ENCODE results near the gene ACTG2.
"Not testable (repeated sequence)": the region's sequence is repeated elsewhere in the genome, so short reads cannot be mapped to it uniquely, and the experiment has no call there.

The ACTG2 gene

DNA sequence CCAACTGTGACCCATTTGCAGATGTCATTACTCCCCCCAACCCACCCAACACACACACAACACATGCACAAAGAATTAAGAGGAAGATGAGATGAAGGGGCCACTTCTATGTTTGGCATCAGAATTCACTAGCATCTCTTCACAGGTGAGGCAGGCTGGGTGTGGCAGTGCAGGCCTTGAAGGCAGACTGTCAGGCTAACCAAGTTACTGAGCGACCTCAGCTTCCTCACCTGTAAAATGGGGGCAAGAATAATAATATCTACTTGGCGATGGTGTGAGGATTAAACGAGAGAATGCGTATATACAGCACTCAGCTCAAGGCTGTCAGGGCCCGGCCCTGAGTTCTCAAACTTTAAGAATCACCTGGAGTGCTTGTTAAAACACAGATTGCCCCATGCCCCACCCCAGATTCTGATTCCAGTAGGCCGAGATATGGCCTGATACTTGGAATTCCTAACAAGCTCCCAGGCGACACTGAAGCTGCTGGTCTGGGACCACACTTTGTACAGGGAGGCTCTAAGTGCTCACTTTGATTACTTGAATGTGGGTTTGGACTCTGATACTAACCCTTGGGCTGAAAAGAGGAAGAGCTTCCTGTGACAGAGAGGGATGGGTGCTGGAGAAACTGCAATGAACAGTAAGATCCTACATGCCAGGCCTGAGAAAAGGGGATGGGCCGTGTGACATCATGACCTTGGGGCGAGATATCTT, 1.1 kb downstream of the ACTG2 start:
- no peak for DNase-seq

DNA sequence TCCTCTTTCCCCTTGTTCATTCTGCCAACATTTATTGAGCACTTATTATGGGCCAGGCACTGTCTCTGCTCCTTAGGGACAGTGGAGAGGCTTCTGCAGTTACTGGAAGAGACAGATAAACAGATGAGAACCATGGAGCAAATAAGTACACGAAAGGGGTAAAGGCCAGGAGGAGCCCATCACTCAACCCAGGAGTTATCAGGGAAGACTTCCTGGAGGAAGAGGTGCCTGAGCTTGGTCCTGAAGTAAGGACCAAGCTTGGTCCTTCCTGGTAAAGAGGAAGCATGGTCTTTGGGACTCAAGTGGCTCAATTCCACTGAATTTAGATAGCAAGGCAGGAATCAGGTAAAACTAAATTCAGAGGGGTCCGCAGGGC, 1.7 kb downstream of the ACTG2 start:
- DNase-seq = no peak

DNA sequence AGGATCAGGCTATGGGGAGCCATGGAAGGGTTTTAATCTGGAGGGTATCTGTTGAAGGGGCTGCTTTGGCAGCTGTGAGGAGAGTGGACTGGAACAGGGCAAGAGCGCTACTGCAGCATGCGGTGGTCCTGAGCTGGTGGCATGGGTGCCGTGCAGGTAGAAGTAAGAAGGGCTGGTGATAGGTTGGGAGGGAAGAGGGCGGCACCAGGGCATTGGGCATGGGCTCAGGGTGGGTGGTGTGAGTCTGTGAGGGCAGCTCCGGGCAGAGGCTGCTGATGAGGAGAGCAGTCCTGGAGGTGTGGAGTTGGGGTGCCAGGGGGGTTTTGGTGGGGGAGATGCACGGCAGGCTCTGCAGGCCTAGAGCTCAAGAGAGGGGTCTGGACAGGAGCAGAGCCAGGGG, 2.1 kb downstream of the ACTG2 start:
- no peak for DNase-seq

DNA sequence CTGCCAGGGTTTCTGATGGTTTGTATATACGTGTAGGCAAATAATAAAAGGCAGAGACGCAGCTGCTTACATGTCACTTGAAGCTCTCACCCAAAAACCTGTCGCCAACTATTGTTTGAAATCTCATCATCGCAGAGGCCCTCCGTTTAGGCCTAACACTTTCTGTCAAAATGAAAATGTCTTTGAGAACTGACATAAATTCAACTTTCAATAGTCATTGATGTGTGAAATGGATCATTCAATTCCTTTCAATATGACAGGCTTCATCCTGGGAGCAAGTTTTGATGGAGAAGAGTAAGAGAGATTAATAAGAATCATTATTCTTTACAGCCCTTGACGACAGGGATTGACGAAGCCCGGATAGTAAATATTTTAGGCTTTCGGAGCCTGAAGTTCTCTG, 2.7 kb downstream of the ACTG2 start:
- DNase-seq = no peak

DNA sequence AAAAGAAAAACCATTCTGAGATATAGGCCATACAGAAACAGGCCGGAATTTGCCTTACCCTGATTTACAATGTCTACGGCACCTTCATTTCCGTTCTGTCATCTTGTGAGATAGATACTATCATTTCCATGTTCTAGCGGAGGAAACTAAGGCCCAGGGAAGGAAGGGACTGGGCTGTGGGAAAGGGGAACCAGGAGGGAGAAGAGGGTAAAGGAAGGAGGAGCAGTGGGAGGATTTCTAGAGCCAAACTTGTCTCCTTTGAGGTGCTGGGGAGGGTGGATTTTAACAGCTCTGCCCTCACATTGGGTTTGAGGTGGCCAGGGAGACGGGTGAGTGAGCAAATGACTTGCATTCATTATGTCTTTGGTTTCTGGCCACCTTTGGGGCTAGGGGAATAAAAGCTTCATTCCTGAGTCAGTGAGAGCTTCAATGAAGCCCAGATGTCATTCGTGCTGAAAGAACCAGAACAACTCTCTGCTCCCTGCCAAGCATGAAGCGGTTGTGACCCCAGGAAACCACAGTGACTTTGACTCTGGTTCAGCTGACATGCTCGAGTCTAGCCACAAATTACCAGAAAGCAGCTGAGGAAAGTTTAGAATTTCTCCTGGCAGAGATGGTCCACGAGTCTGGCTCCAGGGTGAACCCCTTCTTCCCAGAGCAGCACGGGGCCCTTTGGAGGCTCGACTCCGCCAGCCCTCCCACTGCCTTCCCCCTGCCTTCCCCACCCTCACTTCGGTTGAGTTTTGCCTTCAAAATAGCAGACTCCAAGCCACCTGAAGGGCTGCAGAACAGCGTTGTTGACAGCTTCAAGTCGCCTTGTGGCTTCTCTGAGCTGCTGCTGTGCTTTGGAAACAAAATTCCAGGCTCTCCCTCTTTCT, 3.8 kb downstream of the ACTG2 start:
- DNase-seq = no peak

DNA sequence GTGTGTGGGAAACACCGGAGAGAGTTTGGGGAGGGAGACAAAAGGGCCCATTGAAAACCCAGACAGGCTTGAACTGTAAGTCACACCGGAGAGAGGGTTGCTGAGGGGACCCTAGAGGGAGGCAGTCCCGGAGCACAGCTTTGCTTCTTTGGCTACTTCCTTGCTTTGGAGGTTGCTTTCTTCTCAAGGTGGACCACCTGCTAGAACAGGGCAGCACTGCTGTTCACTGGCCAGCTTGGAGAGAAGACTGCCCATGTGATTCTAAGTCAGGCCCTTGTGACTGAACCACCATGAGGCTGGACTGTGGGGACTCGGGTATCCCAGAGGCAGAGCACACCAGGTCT, 4.4 kb downstream of the ACTG2 start:
- DNase-seq = no peak

DNA sequence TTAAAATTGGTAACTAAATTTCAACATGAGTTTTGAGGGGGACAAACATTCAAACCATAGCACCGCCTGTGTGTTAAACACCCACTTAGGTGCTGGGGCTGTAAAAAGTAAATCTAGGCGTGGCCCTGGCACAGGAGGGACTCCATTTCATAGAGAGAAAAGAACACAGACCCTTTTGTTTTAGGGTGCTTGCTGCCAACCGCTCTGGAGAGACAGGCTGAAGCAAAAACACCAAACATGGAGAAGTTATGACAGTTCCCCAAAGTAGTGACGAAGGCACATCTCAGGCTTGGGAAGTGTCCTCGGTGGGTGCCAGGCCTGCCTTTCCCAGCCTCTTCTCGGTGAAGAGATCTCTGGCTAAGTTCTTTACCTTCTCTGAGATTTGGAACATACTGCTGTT, 5.1 kb downstream of the ACTG2 start:
- no peak for DNase-seq

DNA sequence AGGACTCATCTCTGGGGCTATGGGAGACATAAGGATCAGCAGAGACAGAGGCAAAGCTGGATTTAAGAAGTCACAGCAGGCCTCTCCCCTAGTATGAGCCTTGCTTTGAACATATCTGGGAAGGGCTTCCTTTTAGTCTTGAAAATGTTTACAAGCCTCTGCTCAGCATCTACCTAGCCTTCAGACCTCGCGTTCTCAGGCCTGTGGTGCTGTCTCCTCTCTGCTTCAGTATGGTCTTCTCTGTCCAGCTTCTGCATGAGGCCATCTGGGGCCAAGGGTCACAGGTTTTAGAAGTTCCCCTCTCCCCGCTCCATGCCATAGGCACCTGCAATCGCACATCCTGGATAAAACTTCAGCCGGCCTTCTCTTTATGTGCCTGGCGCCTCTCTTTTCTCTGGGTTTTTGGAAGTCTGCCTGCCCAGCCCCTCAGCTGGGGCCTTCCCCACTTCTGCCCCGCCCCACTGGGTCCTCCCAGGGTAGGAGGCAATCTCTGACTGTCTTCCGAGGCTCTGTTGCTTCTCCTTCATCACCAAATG, 7.1 kb downstream of the ACTG2 start:
- no peak for DNase-seq

DNA sequence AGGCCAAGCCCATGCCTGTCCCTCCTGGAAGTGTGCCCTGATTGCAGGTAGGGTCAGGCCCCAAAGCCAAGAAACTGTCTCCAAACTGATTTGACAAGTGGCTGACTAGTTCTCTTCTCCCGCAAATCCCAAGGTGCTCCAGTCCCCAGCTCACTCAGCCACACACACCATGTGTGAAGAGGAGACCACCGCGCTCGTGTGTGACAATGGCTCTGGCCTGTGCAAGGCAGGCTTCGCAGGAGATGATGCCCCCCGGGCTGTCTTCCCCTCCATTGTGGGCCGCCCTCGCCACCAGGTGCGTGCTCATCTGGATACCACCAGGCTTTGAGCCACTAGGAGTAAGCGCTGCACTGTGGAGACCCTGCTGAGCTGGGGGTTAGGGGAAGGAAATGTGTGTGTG, 8.3 kb downstream of the ACTG2 start:
- DNase-seq = no peak

DNA sequence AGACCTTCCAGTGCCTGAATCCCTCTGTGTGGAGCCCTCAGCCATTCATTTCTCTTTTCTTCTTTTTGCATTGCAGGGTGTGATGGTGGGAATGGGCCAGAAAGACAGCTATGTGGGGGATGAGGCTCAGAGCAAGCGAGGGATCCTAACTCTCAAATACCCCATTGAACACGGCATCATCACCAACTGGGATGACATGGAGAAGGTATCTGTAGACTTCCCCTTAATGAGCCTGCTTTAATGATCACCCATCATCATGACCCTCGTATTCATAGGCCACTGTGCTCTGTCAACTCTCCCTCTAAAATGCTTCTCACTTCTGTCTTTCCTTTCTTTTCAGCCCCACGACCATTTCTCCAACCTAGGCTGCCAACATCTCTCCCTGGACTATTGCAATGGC, 9.5 kb downstream of the ACTG2 start:
- no peak for DNase-seq

DNA sequence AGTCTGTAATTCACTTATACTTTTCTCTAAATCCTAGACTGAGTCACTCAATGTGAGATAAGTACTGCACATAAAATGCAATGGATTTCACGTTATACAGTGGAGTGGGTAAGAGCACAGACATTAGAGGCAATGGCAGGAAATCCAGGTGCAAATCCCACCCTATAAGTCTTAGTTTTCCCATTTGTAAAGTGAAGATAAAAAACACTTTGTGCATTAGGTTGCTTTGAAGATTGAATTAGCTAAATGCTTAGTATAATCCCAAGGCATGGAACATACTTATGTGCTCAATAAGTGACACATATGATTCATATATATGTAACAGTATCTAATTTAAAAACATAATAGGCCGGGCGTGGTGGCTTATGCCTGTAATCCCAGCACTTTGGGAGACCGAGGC, 10.5 kb downstream of the ACTG2 start:
- DNase-seq = no peak

DNA sequence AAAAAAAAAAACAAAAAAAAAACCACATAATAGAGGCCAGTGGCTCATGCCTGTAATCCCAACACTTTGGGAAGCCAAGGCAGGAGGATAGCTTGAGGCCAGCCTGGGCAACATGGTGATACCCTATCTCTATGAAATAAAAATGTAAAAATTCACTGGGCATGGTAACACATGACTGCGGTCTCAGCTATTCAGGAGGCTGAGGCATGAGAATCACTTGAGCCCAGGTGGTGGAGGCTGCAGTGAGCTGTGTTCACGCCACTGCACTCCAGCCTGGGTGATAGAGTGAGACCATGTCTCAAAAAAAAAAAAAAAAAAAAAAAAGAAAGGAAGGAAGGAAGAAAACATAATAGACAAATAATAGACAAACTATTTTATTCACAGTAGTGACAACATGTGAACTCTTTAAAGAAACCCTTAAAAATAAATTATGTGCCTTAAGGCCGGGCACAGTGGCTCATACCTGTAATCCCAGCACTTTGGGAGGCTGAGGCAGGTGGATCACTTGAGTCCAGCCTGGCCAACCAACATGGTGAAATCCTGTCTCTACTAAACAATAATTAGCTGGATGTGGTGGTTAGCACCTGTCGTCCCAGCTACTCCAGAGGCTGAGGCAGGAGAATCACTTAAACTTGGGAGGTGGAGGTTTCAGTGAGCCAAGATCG, 11.3 kb downstream of the ACTG2 start:
- DNase-seq = not testable (repeated sequence)

DNA sequence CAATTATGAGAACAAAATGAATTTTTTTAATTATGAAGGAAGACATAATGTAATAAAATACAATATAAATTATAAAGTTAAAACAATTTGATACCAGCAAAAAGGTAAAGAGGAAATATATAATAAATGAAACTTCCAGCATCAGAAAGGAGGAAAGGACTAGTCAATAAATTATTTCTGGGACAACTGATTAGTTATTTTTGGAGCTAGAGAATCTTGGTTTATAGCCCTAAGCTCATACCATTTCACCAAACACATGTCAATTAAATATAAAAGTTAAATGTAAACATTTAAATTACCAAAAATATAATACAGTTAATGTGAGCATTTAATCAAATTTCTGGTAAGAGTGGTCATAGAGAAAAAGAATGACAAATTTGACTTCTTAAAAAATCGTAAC, 12.1 kb downstream of the ACTG2 start:
- no peak for DNase-seq

DNA sequence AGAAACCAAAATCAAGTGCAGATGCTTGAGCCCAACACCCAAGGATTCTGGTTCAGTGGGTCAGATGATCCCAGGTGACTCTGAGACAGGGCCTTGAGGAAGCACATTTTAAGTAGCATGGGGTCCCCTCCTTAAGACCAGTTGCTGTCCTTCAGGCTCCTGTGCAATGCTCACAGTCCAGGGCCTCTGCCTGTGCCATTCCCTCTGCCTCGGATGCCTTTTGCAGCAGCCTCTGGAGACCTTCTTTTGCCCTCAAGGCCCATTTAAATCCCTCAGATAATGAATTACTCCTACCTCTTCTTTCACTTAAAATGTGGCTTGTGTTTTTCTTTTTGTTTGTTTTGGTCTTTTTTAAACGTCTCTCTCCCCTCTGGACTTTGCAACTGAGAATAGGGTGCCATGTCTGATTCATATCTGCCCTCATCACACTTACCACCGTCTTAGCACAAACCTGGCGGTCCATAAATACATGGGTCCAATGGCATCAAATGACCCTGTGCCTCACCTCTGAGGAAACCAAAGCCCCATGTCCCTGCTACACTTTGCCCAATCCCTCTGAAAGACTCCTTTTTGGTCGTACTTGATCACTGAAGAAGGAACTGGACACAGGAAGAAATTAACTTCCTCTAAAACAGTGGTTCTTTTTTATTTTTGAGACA, 14.2 kb downstream of the ACTG2 start:
- no peak for DNase-seq

DNA sequence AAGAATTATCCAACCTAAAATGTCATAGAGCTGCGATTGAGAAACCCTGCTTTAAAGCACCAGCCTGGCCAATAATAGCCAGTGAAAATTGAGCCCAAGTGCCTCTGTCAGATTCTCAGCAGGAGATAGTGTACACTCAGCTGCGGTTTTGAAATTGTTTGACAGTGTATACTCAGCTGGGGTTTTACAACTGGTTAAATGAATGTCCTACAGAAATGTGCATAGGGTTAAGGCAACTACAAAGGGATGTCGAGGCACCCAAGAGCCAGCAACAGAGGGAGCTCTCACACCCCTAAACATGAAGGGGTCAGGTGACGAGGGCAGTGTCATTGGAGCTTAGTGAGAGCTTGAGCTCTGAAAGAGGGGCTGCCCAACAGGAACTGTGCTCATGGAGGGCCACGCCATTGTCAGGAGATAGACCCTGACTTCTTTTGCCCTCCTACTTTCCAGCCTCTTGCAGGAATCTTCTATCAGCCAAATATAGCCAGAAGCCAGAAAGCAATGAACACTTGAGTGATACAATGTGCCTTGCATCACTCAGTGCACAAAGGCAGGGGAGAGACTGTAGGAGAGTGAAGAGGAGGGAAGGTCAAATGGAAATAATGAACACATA, 15.1 kb downstream of the ACTG2 start:
- DNase-seq = peak; percentile 77

DNA sequence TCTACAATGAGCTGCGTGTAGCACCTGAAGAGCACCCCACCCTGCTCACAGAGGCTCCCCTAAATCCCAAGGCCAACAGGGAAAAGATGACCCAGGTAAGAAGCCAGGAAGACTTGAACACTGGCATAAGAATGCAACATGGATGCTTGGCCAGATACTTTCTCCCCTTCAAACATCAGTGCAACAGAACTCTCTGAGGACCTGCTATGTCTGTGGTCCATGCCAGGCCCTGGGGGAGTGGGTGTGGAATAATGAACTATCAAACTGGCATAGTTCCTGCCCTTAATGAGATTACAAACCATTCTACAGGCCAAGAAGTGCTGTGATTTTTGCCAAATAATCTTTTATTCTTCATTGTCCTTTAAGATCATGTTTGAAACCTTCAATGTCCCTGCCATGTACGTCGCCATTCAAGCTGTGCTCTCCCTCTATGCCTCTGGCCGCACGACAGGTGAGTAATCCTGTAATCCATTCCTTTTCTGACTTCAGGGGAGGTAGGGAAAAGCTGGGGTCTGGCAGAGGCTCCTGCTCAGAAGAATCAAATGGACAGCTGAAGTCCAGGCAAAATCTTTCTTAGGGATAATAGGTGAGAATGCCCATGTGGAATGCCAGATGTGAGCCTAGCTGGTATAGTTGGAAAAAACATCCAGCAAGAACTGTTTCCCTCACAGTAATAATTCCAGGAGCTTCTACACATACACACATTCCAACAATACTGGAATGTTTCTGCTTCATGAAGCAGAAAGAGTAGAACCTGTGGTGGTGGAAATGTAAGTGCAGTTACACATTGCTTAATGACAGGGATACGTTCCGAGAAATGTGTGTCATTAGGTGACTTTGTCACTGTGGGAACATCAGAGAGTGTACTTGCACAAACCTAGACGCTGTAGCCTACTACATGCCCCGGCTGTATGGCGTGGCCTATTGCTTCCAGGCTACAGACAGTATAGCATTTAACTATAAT, 16.2 kb downstream of the ACTG2 start:
- no peak for DNase-seq

DNA sequence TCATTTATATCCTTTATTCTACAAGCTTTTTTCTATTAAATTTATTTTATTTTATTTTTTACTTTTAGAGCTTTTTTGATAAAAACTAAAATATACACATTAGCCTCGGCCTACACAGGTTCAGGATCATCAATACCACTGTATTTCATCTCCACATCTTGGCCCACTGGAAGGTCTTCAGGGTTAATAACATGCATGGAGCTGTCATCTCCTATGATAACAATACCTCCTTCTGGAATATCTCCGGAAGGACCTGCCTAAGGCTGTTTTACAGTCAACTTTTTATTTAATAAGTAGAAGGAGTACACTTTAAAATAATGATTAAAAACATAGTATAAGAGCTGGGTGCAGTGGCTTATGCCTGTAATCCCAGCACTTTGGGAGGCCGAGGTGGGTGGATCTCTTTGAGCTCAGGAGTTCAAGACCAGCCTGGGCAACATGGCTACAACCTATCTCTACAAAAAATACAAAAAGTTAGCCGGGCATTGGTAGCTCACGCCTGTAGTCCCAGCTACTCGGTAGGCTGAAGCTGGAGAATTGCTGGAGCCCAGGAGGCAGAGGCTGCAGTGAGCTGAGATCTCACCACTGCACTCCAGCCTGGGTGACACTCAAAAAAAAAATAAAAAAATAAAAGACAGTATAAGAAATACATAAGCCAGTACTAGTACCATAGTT, 18.2 kb downstream of the ACTG2 start:
- no peak for DNase-seq

DNA sequence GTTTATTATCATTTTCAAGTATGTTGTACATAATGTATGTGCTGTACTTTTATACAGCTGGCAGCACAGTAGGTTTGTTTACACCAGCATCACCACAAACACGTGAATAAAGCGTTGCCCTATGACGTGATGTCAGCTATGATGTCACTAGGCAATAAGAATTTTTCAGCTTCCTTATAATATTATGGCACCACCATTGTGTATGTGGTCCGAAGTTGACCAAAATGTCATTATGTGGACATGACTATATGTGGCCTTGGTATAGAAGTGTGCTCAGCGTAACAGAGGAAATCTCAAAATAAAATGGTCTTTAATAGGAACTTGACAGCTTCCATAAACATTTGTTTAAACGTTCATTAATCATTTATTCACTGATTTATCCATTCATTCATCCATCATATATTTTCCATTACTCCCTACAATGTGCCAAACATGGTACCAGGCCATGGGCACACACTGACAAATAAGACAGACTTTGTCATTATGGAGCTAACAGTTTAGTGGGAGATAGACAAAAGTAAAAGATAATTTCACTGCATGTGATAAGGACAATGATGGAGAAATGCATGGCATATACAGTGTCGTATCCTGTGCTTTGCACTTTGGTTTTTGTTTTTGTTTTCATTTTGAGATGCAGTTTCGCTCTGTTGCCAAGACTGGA, 18.9 kb downstream of the ACTG2 start:
- no peak for DNase-seq

DNA sequence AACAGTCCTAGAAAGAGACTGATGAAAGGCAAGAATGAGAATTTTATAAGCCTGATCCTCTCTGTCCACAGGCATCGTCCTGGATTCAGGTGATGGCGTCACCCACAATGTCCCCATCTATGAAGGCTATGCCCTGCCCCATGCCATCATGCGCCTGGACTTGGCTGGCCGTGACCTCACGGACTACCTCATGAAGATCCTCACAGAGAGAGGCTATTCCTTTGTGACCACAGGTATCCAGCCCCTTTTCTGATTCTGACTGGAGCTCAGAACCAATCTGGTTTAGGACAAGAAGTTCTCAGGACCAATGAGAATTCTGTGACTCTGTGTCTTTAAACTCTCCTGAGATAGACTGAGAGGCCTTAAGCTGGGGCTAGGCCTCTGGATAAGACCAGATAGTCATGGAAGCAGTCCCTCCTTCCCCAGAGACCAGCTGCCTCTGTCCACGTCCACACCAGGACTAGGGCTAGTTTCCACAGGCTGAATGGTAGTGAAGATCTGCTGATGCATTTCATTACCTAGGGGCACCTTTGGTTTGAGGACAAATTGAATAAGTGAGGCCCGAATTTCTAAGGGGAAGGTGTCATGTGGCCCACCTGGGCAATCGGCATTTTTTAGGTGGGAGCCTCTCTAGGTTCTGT, 20.7 kb downstream of the ACTG2 start:
- no peak for DNase-seq

DNA sequence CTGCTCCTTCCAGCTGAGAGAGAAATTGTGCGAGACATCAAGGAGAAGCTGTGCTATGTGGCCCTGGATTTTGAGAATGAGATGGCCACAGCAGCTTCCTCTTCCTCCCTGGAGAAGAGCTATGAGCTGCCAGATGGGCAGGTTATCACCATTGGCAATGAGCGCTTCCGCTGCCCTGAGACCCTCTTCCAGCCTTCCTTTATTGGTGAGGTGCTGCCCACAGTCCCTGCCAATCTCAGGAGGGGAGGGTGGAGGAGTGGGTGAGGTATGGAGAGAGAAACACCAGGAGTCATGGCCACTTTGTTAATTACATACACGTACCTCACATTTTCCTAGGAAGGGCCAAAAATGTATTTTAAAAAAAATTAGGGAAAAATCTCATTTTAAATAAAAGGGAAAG, 21.9 kb downstream of the ACTG2 start:
- no peak for DNase-seq
